Stimulated activated CD8-positive, alpha-beta memory T cell treated with anti-CD3 and anti-CD28 coated beads, Interleukin-15, amount 100 ng/mL, for 4 hours (primary cell): ENCODE measurements around the gene STK38L.

Source experiments
- DNase-seq, 2 donors: peaks; one replicate each; pipeline ENCODE4 v3.0.0-alpha.2; 2020; ENCODE audit warnings: low read depth in 2 of 2

Gene STK38L

GRCh38 chr12:27276275-27276674, 32.2 kb downstream of the STK38L start:
- DNase-seq = no peak

GRCh38 chr12:27277846-27278260, 33.8 kb downstream of the STK38L start:
- DNase-seq = no peak

- DNase-seq = no peak
These were observed 35.7 kb downstream of the STK38L start for GRCh38 chr12:27279826-27280225.

GRCh38 chr12:27280412-27280811, 36.3 kb downstream of the STK38L start:
- DNase-seq = no peak

- no peak for DNase-seq
These were observed 38.7 kb downstream of the STK38L start for GRCh38 chr12:27282754-27283153.

- DNase-seq = no peak
These were observed 39.9 kb downstream of the STK38L start for GRCh38 chr12:27284021-27284420.

GRCh38 chr12:27284751-27285150, 40.7 kb downstream of the STK38L start:
- DNase-seq = no peak

- DNase-seq = no peak
These were observed 41.3 kb downstream of the STK38L start for GRCh38 chr12:27285403-27285802.

- no peak for DNase-seq
These were observed 45.3 kb downstream of the STK38L start for GRCh38 chr12:27289414-27289813.

- no peak for DNase-seq
These were observed 46.5 kb downstream of the STK38L start for GRCh38 chr12:27290501-27291168.

- DNase-seq = no peak
These were observed 47.8 kb downstream of the STK38L start for GRCh38 chr12:27291862-27292261.

- DNase-seq = no peak
These were observed 48.6 kb downstream of the STK38L start for GRCh38 chr12:27292718-27293117.

- no peak for DNase-seq
These were observed 49.4 kb downstream of the STK38L start for GRCh38 chr12:27293463-27293862.

GRCh38 chr12:27296674-27297073, 52.6 kb downstream of the STK38L start:
- no peak for DNase-seq

GRCh38 chr12:27297566-27297965, 53.5 kb downstream of the STK38L start:
- no peak for DNase-seq

GRCh38 chr12:27299102-27299501, 55.0 kb downstream of the STK38L start:
- DNase-seq = no peak

- DNase-seq = no peak
These were observed 56.1 kb downstream of the STK38L start for GRCh38 chr12:27300226-27300625.

GRCh38 chr12:27303139-27304111, 59.3 kb downstream of the STK38L start:
- DNase-seq = no peak

- DNase-seq = no peak
These were observed 60.8 kb downstream of the STK38L start for GRCh38 chr12:27304856-27305255.

GRCh38 chr12:27305673-27306456, 61.8 kb downstream of the STK38L start:
- no peak for DNase-seq

- no peak for DNase-seq
These were observed 65.4 kb downstream of the STK38L start for GRCh38 chr12:27309293-27309994.

- DNase-seq = no peak
These were observed 65.9 kb downstream of the STK38L start for GRCh38 chr12:27309995-27310315.
